ENCODE measurements around the gene OTOP1.
A peak's percentile ranks its signal among the peaks of the same experiment; 100 is the strongest.
"Not testable (repeated sequence)": the region's sequence is repeated elsewhere in the genome, so short reads cannot be mapped to it uniquely, and the experiment has no call there.

Gene OTOP1, protein sequence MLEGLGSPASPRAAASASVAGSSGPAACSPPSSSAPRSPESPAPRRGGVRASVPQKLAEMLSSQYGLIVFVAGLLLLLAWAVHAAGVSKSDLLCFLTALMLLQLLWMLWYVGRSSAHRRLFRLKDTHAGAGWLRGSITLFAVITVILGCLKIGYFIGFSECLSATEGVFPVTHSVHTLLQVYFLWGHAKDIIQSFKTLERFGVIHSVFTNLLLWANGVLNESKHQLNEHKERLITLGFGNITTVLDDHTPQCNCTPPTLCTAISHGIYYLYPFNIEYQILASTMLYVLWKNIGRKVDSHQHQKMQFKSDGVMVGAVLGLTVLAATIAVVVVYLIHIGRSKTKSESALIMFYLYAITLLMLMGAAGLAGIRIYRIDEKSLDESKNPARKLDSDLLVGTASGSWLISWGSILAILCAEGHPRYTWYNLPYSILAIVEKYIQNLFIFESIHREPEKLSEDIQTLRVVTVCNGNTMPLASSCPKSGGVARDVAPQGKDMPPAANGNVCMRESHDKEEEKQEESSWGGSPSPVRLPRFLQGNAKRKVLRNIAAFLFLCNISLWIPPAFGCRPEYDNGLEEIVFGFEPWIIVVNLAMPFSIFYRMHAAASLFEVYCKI

DNA sequence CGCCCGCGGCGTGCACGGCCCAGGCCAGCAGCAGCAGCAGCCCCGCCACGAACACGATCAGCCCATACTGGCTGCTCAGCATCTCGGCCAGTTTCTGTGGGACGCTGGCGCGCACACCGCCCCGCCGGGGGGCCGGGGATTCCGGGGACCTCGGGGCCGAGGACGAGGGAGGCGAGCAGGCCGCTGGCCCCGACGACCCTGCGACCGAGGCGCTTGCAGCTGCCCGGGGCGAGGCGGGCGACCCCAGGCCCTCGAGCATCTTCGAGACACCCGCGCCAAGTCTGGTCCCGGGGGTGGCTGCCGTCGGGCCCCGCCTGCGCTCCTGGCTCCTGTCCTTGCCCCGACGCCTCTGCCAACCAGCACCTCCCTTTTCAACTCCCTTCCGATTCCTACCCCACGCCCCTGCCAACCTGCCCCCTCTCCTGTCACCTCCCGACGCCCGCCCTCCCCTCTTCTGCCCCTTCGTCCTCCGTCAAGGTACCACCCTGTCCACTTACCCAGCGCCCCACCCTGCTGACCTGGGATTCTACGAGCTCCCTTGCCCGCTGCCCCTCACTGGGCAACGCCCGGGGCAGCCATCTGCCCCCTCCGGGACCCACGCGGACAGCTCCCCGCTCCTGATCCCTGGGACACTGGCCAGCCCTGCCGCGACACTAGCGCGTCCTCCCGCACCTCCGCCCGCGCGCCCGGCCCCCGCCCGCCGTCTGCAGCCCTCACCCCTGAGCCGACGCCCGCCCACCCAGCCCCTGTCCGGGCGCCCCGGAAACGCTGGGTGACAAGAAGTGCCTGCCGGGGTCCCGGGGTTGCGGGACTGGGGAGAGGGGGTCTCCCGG is at the start of gene OTOP1:
TSS of gene OTOP1 (minus strand) at position 324 of the 833 bp plus-strand sequence. CDS start at position 259, 65 bp downstream.
- no peak for DNase-seq

DNA sequence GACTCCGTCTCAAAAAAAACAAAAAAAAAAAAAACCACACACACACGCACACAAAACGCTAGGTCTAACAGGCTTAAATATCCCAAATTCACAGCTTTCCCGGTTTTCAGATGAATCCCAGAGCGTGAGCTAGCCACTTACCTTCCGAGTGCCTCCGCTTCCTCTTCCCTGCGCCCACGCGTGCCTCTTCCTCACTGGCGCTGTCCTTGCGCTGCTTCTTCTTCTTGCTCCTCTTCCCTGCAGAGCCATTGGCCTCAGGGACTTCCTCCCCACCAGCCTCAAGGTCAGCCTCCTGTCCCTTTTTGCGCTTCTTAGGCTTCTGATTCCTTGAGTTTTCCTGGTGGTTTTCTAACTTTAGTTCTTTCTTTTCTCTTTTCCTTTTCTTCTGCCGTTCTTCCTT is 47.5 kb upstream of the OTOP1 start:
- DNase-seq, result no peak

- DNase-seq, result no peak
Measured at GRCh38 chr4:4271912-4272311, 45.2 kb upstream of the OTOP1 start.

DNA sequence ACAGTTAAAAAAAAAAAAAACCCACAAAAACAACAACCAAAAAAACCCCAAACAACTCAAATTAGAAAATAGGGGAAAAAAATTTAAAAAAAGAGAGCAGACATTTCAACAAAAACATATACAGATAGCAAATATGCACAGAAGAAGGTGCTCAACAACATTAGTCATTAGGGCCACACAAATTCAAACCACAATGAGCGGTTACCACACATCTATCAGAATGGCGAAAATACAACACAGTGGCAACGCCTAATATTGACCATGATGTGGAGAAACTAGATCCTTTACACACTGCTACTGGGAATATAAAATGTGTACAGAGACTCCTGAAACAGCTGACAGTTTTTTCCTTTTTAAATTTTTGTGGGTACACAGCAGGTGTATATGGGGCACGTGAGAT is 43.8 kb upstream of the OTOP1 start:
- DNase-seq, result no peak

- no peak for DNase-seq
Measured at GRCh38 chr4:4269856-4270255, 43.1 kb upstream of the OTOP1 start.

- DNase-seq, result no peak
Measured at GRCh38 chr4:4269331-4269731, 42.6 kb upstream of the OTOP1 start.

- no peak for DNase-seq
Measured at GRCh38 chr4:4268776-4269175, 42.0 kb upstream of the OTOP1 start.

DNA sequence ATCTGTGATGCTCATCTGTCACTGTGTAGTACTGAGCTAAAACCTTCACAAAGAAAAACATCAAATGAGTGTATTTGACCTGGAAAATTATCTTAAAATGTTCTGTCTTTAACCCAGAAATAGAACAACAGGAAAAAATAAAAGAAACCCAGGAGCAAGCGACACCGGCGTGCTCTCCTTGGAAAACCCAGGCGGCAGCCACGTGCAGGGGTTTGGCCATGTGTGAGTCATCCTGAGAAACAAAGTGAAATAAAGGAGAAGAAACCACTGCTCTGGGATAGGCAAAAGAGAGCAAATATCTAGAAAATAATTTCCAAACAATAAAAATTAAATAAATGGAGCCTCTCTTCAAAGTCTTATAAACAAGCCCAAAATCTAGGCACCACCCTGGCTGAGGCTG is 41.3 kb upstream of the OTOP1 start:
- no peak for DNase-seq

DNA sequence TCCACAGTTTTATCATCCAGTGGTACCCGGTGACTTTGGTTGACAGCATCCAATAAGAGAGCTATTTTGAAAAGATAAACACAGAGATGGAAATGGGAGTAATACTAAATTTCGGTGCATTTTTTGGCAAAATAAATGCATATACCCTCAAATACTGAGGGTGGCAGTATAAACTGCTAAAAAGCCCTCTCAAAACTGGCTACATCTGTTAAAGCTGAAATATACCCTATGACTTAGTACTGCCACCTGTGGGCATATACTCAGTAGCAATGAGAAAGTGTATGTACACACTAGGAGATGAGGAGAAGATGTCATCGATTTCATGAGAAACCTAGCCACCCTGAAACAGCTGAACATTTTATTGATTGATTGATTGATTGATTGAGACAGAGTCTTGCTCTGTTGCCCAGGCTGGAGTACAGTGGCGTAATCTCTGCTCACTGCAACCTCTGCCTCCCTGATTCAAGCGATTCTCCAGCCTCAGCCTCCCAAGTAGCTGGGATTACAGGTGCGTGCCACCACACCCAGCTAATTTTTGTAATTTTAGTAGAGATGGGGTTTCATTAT is 33.5 kb upstream of the OTOP1 start:
- no peak for DNase-seq

- DNase-seq, result no peak
Measured at GRCh38 chr4:4259484-4260100, 32.9 kb upstream of the OTOP1 start.

DNA sequence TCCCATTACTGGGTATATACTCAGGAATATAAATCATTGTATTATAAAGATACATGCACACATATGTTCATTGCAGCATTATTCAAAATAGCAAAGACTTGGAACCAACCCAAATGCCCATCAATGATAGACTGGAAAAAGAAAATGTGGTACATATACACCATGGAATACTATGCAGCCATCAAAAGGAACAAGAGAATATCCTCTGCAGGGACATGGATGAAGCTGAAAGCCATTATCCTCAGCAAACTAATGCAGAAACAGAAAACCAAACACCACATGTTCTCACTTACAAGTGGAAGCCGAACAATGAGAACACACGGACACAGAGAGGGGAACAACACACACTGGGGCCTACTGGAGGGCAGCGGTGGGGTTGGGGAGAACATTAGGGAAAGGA is 31.0 kb upstream of the OTOP1 start:
- DNase-seq, result not testable (repeated sequence)

DNA sequence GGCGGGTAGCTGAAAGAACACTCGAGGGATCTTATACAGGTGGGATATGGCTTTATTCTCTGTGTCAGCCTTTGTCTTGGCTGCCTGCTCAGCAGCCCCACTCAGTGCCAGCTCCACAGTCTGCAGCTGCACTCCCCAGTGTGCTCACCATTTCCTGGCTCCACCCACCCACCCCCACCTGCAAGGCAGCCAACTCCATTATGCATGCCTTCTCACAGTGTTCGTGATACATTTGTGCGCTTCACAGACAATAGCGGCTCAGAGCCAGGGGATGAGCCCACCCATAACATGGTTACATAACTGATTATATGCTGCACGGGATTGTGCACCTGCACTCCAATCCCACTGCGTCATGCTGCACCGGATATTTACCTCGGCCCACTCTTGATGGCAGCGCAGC is 30.1 kb upstream of the OTOP1 start:
- no peak for DNase-seq

GRCh38 chr4:4254666-4255065 is 27.9 kb upstream of the OTOP1 start:
- DNase-seq, result no peak

DNA sequence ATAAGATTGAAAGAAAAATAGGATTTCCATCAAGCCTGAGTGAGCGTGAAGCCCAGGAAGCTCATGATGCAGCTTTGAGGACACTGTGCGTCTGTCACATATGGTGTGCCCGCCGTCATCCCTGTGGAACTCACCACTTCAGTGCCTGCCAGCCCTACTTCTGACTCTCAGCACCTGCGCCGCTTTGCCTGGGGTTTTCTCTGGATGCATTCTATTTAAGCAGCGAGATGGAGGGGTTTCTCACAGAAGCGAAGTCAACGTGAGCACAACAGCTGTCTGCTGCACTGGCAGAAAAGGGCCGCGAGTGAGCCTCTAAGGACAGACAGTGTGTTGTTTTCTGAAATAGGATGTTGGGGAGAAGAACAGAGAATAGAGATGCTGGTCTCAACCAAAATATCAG is 27.5 kb upstream of the OTOP1 start:
- DNase-seq, result no peak

GRCh38 chr4:4249866-4250265 is 23.1 kb upstream of the OTOP1 start:
- no peak for DNase-seq

DNA sequence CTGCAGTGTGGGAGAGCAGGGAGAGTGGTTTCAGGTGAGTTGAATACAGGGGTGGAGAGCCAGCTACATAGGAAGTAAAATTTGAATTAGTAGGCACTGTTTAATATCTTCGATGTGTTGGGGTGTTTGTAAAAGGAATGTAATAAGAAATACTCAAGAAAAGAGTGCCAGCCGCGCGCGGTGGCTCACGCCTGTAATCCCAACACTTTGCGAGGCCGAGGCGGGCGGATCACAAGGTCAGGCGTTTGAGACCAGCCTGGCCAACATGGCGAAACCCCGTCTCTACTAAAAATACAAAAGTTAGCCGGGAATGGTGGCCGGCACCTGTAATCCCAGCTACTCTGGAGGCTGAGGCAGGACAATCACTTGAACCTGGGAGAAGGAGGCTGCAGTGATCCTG is 22.6 kb upstream of the OTOP1 start:
- not testable (repeated sequence) for DNase-seq

DNA sequence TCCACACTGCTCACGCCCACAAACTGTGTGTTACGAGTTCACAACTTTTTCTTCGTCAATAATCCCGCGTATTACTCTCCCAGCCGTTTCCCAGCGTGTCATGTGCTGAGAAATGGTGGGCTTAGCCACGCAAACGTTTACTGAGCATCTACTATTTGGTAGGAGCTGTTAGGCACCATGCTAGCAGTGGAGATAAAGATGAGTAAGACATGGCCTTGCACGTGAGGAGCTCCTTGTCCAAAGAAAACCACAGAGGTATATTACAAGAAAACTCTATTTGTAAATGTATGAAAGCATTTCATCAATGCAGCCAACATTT is 22.1 kb upstream of the OTOP1 start:
- no peak for DNase-seq

GRCh38 chr4:4248029-4248884 is 21.5 kb upstream of the OTOP1 start, which contains the start of gene TMEM128:
Gene TMEM128, minus strand, starts transcription at chr4:4248223. Its CDS starts 21 bp downstream, at chr4:4248202.
- peak; percentile 97 for DNase-seq

DNA sequence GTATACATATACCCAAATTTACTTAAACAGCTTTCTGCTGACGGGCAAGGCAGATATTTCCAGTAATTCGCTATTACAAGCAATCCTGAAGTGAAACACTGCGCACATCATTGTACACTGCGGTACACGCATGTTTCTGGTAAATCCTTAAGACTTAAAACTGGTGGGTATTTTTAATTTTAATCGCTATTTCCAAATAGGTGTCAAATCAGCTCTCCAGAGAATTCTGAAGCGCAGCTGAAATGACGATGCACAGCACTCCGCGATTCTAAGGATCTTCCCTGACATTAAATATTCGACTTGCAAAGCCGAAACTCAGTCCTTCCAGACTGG is 20.9 kb upstream of the OTOP1 start:
- no peak for DNase-seq

GRCh38 chr4:4245172-4245571 is 18.4 kb upstream of the OTOP1 start:
- no peak for DNase-seq

GRCh38 chr4:4239551-4239950 is 12.8 kb upstream of the OTOP1 start:
- not testable (repeated sequence) for DNase-seq

GRCh38 chr4:4233610-4234009 is 6.9 kb upstream of the OTOP1 start:
- DNase-seq, result no peak

Measured in right forelimb (tissue), 1 donor.